ENCODE measurements around the gene FAH.

- TF ChIP-seq EZH2 (IDR thresholded peaks at IDR 0.05; ENCODE audit: insufficient read depth, poor library complexity, severe bottlenecking): no peak
- TF ChIP-seq EZH2phosphoT487 (IDR thresholded peaks at IDR 0.05; ENCODE audit: insufficient read depth, low read depth): no peak
These were observed 30.5 kb downstream of the FAH start for GRCh38 chr15:80183306-80183705.
